ENCODE results near the gene SHISA7. TPM values are rescaled to one million over a fixed set of nuclear protein-coding genes. Genes with fewer than 3 reads are reported as not detected.
A peak's percentile ranks its signal among the peaks of the same experiment; 100 is the strongest.

The SHISA7 gene
- total RNA-seq, 4 donors from 2014 or later: not detected

GRCh38 chr19:55384131-55384919 is 58.8 kb downstream of the SHISA7 start, which contains the start of gene TMEM238:
Gene TMEM238 (minus strand): TSS chr19:55384292. CDS start chr19:55384259, 33 bp downstream.
- peak; percentile 37 to 46 for DNase-seq
- intact Hi-C loops (cut with DNase I; ENCODE audit: low total_unique reads): loop anchor here (5.0 kb wide), 1 partner anchor 82 kb away; no protein-coding TSS in a partner anchor

DNA sequence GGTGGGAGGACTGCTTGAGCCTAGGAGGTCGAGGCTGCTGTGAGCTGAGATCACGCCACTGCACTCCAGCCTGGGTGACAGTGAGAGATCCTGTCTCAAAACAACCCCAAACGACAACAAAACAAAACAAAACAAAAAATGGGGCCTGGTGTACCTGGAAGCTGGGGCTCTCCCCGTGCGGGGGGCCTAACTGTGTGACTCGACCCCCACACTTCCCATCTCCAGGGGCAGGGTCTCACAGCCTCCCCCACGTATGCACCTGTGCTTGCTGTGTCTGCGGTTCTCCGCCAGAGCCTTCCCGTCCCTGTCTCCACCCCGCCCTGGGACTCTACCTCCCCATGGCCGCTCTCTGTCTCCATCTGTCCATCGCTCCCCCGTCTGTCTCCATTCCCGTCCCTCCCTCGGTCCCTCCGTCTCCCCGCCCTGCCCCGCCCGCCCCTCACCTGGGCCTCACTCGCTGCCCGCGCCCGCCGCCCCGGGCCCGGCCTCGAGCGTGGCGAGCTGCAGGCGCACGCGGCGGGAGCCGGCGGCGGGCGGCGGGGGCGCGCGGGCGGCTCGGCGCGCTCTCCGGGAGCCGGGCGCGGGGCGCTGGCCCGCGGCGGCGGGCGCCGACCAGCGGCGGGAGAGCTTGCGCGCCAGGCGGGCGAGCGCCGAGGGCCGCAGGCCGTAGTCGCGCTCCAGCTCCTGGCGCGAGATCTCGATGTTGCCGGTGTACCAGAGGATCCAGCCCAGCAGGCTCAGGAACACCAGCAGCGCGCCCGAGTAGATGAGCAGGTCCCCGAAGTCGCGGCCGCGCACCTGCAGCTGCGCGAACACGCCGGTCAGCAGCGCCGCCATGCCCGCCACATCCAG is 59.6 kb downstream of the SHISA7 start:
- peak in 3 of 4 experiments; percentile 38 to 55 (median 48) for TF ChIP-seq CTCF (IDR thresholded peaks at IDR 0.05)
- peak in 1 of 2 donors; percentile 36 for TF ChIP-seq POLR2A (IDR thresholded peaks at IDR 0.05)
- intact Hi-C loops (cut with DNase I; ENCODE audit: low total_unique reads): loop anchor here (5.0 kb wide), 1 partner anchor 81 kb away; no protein-coding TSS in a partner anchor

More at GRCh38 chr19:55384131-55384919, 58.8 kb downstream of the SHISA7 start, which contains the start of gene TMEM238:
- H3K36me3 ChIP-seq: no peaks in the 10 kb centered on the region
- TF ChIP-seq POLR2A (IDR thresholded peaks at IDR 0.05) (no peak), CTCF (IDR thresholded peaks at IDR 0.05) (no peak)
- H3K4me3 ChIP-seq: peak within 1 kb of the TSS; percentile 70 to 86
- no peaks in the 10 kb centered on the region for H3K27me3 ChIP-seq
- peak within 1 kb of the TSS; percentile 89 to 97 for H3K27ac ChIP-seq
- H3K4me1 ChIP-seq: peaks cover 17 to 30% of the 10 kb centered on the region in 2 donors
- no peaks in the 10 kb centered on the region for H3K9me3 ChIP-seq

GRCh38 chr19:55382522-55383054 is 60.5 kb downstream of the SHISA7 start:
- no peak for DNase-seq
- intact Hi-C loops (cut with DNase I; ENCODE audit: low total_unique reads): loop anchor here (5.0 kb wide), 1 partner anchor 80 kb away; no protein-coding TSS in a partner anchor

More for the DNA sequence above, 59.6 kb downstream of the SHISA7 start:
- DNase-seq: peak; percentile 47 to 55
- Histone ChIP-seq H3K27ac (peak overlapping the region; percentile 89 to 97), H3K36me3 (no peaks in the 10 kb centered on the region), H3K4me3 (peak overlapping the region; percentile 6 to 43), H3K27me3 (no peaks in the 10 kb centered on the region), H3K9me3 (no peaks in the 10 kb centered on the region), H3K4me1 (peaks cover 17 to 27% of the 10 kb centered on the region in 2 donors)

DNA sequence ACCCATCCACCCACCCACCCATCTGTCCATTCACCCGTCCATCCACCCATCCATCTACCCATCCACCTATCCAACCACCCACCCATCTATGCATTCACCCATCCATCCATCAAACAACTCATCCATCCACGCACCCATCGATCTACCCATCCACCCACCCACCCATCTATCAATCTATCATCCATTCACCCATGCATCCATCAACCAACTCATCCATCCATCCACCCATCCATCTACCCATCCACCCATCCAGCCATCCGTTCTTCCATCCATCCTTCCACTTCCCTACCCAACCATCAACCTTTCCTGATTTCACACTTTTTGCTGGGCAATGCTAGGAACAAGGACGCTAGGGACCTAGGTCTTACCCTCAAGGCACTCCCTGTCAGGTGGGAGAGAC is 61.1 kb downstream of the SHISA7 start:
- H3K27ac ChIP-seq: no peak overlapping the region
- no peaks in the 10 kb centered on the region for H3K27me3 ChIP-seq
- H3K4me1 ChIP-seq: peaks cover 9 to 15% of the 10 kb centered on the region in 2 donors
- DNase-seq: no peak
- TF ChIP-seq CTCF (IDR thresholded peaks at IDR 0.05): no peak
- TF ChIP-seq POLR2A (IDR thresholded peaks at IDR 0.05): no peak
- no peak overlapping the region for H3K4me3 ChIP-seq
- intact Hi-C loops (cut with DNase I; ENCODE audit: low total_unique reads): loop anchor here (5.0 kb wide), 1 partner anchor 80 kb away; no protein-coding TSS in a partner anchor
- H3K36me3 ChIP-seq: no peaks in the 10 kb centered on the region
- no peaks in the 10 kb centered on the region for H3K9me3 ChIP-seq

More at GRCh38 chr19:55382522-55383054, 60.5 kb downstream of the SHISA7 start:
- Histone ChIP-seq H3K4me3 (no peak overlapping the region), H3K4me1 (peaks cover 15 to 19% of the 10 kb centered on the region in 2 donors), H3K9me3 (no peaks in the 10 kb centered on the region), H3K36me3 (no peaks in the 10 kb centered on the region), H3K27ac (no peak overlapping the region), H3K27me3 (no peaks in the 10 kb centered on the region)
- TF ChIP-seq POLR2A (IDR thresholded peaks at IDR 0.05) (no peak), CTCF (IDR thresholded peaks at IDR 0.05) (no peak)

Measured in uterus (tissue), 4 donors.